Stimulated activated CD4-positive, alpha-beta T cell treated with anti-CD3 and anti-CD28 coated beads, Interleukin-4, amount 100 ng/mL, for 4 hours (primary cell): ENCODE data around the gene CENPX.

Source experiments
- DNase-seq, 2 experiments: peaks; one replicate each; pipeline ENCODE4 v3.0.0-alpha.2; 2020

The CENPX gene

GRCh38 chr17:82021900-82022309, 773 bp downstream of the CENPX start:
- no peak for DNase-seq

GRCh38 chr17:82021107-82021899, 1.4 kb downstream of the CENPX start:
- peak; percentile 41 to 58 for DNase-seq

- no peak for DNase-seq
These were observed 2.0 kb downstream of the CENPX start for GRCh38 chr17:82020572-82021106.

GRCh38 chr17:82019690-82020571, 2.7 kb downstream of the CENPX start:
- DNase-seq, result peak; percentile 49 to 70

- DNase-seq, result no peak
These were observed 3.5 kb downstream of the CENPX start for GRCh38 chr17:82018989-82019689.

GRCh38 chr17:82018152-82018988, 4.3 kb downstream of the CENPX start:
- DNase-seq, result no peak

GRCh38 chr17:82017612-82018151, 5.0 kb downstream of the CENPX start:
- no peak for DNase-seq

- no peak for DNase-seq
These were observed 5.7 kb downstream of the CENPX start for GRCh38 chr17:82016875-82017459.

- no peak for DNase-seq
These were observed 6.4 kb downstream of the CENPX start for GRCh38 chr17:82016061-82016874.

GRCh38 chr17:82015311-82015971, 7.2 kb downstream of the CENPX start:
- no peak for DNase-seq

GRCh38 chr17:82014971-82015310, 7.7 kb downstream of the CENPX start:
- DNase-seq, result no peak

- no peak for DNase-seq
These were observed 8.2 kb downstream of the CENPX start for GRCh38 chr17:82014432-82014831.

GRCh38 chr17:82013772-82014321, 8.8 kb downstream of the CENPX start:
- no peak for DNase-seq

- DNase-seq, result no peak
These were observed 9.3 kb downstream of the CENPX start for GRCh38 chr17:82013341-82013740.

GRCh38 chr17:82012640-82013295, 9.9 kb downstream of the CENPX start:
- DNase-seq, result no peak

- DNase-seq, result no peak
These were observed 10.4 kb downstream of the CENPX start for GRCh38 chr17:82012261-82012639.

- DNase-seq, result no peak
These were observed 11.0 kb downstream of the CENPX start for GRCh38 chr17:82011617-82012187.

- no peak for DNase-seq
These were observed 11.8 kb downstream of the CENPX start for GRCh38 chr17:82010575-82011525.
